ENCODE measurements around the gene CCKAR.
"Not testable (repeated sequence)": the region's sequence is repeated elsewhere in the genome, so short reads cannot be mapped to it uniquely, and the experiment has no call there.

Gene CCKAR

DNA sequence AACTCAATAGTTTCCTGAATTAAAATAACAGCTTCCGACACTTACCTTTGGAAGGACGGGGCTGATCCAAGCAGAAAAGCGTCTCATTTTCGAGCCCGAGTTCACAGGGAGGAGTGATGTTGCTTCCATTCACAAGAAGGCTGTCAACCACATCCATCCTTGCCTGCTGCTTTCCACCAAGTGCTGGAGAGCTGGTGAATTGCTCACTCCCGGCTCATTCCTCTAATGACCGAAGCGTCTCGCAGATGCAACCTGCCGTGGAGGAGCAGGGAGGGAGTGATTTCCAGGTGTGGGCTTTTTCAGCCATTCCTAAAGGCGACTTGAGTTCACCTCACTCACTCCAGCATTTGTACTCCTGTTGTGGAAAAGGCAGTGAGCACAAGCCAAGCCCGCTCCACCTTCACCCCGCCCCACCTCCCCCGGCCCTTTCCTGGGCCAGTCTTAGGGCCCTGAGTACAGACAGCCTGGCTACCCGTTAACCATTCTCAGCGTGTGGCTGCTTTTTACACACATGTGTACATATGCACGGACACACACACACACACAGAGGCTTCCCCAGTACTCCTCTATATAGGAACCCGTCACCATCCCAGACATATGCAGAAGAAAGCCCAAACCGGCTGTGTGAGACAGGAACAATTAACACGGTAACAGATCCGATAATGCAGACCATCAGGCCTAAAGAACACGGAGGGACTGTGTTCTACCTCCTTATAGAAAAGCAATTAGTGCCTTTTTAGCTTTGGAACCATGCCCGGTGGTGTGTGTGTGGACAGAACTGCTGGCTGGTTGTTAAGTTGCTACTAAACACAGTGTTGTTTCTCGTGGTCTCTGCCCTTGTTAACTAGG is at the start of gene CCKAR:
CCKAR (minus strand) TSS at position 374 of the 849 bp plus-strand sequence; CDS start at position 157, 217 bp downstream.
- DNase-seq: no peak

- DNase-seq: no peak
Measured at GRCh38 chr4:26533685-26534084, 43.4 kb upstream of the CCKAR start.

DNA sequence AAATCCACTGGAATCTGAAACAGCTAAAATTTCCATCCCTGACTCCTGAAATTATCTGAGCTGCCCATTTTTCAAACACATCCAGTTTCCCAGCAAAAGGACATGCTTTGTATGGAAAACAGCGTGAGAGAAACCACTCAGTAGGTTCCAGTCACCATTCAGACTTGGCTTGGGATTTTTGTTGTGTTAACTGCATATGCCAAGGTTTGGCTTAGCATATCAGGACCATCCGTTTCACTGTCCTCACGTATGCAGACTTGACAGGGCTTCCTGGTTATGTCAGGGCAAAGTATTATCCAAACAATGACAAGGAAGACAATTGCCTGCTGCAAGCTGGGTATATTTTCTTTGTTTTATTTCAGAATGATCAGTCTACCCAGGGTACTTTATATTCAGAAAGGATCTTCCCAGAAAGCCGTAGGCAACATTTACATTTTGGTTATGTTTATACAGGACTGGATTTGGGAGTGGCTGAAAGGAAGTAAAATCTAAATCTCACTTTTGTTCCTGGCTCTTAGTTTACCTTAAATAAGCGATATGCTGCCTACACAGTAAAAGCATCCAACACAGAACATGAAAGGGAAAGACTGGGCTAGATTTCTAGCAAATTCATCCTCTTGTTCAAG is 41.3 kb upstream of the CCKAR start:
- DNase-seq: no peak

DNA sequence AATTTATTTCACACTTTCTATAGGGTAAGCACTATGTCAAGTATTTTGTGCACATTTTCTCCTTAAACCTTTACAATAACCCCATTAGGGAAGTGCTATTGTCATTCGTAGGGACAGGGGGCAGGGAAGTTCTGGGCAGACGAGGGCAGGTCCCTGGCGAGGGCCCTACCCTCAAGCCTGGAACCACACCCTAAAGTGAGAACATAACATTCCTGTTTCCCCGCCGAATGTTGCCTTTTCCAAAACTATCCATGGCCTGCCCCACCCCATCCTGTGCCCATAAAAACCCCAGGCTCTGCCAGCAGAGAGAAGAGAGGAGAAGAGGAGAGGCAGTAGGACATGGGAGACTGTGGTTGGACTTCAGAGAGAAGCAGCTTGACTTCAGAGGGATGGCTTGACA is 39.8 kb upstream of the CCKAR start:
- DNase-seq: no peak

DNA sequence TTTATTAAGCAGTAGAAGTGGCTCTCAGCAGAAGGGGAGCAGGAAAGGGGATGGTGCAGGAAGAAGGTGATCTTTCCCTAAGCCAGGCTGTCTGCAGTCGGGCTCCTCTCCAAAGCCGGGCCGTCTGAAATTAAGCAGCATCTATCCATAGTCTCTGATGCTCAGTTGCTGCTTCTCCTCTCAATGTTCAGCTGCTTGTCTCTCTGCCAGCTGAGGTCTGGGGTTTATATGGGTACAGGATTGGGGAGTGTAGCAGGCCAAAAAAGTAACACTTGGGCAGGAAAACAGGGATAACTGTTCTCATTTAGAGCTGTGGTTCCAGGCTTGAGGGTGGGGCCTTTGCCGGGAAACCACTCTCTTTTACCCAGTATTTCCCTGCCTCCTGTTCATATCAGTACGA is 39.2 kb upstream of the CCKAR start:
- no peak for DNase-seq

DNA sequence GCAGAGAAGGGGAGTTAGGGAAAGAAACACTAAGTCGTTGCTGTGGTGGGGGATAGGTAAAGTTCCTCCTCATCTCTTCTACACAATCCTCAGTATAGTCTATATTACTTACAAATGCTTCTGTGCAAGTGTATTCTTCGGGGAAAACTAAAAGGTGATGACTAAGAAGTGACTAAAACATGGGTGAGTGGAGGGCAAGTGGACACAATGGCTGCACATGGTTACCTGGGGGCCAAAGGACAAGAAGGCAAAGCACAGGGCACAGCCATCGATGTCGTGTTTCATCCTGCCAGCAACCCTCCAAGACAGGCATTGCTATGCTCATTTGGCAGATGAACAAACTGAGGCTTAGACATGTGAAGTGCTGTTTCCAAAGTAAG is 35.5 kb upstream of the CCKAR start:
- no peak for DNase-seq

- DNase-seq: no peak
Measured at GRCh38 chr4:26525136-26525770, 35.0 kb upstream of the CCKAR start.

DNA sequence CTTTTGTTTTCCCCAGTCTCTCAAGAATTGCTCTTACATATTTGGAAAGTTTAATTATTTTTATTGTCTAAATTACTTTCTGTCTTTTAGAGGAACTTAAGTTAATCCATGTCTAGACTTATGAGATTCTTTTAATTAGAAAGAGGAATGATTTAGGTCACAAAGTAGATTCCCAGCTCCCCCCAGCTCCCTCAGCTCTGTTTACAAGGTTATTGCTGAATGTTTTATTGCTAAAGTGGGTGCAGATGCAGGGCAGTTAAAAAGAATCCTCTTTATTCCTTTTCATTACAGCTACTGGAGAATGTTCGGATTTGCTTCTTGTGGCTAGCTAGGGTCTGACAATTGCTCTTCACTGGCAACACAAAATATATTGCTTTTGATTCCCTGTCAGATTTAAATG is 33.7 kb upstream of the CCKAR start:
- no peak for DNase-seq

- DNase-seq: no peak
Measured at GRCh38 chr4:26522478-26522877, 32.2 kb upstream of the CCKAR start.

DNA sequence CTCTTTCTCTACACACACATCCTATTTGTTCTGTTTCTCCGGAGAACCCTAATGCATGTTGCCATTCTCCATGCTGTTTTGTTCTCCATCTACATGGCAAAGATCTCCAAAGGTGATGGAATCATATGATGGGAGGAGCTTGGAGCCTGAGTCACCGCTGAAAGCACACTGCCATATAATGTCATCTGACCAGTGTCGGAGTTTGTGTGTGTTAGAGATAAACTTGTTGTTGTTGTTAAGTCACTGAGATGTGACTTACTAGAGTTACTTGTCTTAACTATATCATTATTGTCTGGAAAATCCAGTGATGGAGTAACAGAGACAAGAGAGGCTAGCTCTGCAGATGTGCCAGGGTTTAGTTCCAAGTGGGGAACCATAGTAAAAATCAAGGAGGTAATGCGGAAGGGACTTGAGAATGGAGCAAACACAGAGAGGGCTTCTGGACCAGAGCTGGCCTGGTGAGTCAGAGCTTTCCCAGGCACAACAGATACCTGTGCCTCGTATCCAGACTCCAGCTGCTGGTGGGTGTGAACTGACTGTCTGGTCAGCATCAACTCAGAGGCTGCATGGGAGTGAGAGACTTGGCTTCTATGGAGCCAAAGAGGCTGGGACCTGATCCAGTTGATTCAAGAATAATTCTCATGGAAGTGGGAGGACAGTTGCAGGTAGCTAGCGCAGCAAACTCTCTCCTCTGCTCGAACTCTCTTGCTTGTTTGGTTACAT is 30.6 kb upstream of the CCKAR start:
- DNase-seq: no peak

DNA sequence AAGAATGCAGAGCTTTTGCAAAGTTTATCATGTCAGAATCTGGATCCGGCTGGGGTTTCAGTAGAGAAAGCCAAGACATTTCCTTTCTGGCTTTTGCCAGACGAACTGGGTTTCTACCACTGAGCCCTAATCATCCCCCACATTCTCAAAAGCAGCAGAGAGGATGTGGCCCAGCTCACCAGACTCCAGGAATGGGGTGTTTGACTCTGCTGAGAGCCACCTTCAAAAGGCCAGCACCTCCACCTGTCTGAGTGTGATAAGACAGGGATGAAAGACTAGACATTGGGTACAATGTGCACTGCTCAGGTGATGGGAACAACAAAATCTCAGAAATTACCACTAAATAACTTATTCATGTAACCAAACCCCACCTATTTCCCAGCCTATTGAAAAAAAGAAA is 25.7 kb upstream of the CCKAR start:
- no peak for DNase-seq

DNA sequence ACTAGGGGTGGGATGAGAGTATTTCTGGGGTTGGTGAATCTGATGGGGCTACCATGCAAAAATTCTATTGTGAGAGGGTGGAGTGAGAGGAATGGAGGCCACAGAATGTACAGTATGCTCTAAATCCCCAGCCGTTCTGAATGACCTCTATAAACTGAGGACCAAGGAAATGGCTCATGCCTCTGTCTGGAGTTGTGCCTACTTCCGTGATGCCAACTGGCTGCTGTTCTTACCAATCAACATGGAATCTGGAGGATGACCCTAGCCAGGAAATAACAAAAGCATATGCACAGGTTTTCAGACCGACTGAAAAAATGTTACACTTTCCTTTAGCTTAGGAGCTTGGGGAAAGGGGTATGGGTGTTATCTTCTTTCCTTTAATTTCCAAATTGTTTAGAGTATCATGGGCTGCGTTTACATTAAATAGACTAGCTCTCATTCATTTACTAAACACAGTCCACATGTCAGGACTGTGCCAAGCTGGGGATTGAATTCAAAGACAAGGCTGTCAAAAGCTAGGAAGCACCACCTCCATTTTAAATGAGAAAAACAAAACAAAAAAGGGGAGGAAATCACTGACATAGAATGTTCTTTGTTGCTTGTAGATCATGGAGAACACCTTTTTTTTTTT is 20.2 kb upstream of the CCKAR start:
- DNase-seq: no peak

DNA sequence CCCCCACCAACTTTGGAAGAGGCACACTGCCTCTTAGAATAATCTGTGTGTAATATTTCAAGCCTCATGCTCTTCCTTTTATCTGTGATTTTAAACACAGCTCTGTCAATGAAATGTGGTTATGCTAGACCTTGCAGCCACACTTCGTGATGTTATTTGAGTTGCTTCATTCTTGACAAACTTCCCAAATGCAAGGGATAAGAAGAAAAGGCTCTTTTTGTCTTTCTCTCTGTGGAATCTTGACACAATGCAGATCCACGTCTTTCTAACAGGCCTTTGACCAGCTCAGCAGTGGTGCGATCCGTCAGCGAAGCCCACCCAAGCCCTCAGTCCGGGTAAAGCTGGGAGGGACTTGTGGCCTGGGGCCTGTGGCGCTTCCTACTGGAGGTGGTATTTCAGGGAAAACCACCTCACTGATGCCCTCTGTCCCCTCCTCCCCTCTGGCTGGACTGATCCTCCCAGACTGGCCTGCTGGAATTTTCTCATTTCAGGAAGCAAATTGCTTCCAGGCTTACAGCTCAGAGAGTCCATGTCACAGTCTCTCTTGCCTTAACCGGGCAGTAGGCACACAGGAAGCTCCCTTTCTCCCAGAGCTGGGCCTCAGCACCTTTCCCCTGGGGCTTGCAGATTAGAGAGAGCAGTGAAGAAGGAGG is 19.5 kb upstream of the CCKAR start:
- DNase-seq: no peak

GRCh38 chr4:26507286-26507685 is 17.0 kb upstream of the CCKAR start:
- DNase-seq: no peak

DNA sequence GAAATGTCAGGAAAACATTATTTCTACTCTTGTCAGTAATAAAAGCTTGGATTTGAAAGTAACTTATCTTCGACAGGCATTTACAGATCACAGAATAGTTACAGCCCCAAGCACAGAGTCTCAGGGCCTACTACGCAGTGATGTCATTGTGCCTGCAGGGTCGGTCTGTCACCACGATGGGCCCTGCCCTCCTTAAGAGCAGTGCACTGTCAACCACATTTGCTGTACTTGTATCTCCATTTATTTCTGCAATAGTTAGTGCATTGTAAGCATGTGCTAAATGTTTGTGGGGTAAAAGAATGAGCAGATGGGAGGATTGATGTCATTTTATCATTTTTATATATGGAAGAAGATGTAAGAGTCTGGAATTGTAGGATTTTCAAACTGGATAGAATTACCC is 13.6 kb upstream of the CCKAR start:
- no peak for DNase-seq

GRCh38 chr4:26503427-26503826 is 13.1 kb upstream of the CCKAR start:
- DNase-seq: no peak

DNA sequence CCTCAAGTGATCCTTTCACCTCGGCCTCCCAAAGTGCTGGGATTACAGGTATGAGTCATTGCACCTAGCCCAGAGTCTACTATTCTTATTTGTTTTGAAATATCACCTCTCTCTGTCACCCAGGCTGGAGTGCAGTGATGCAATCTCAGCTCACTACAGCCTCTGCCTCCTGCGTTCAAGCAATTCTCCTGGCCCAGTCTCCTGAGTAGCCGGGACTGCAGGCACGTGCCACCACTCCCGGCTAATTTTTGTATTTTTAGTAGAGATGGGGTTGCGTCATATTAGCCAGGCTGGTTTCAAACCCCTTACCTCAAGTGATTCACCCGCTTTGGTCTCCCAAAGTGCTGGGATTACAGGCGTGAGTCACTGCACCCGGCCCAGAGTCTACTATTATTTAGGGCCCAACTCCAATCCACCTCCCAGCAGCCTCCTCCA is 10.3 kb upstream of the CCKAR start:
- DNase-seq: not testable (repeated sequence)

GRCh38 chr4:26496207-26496783 is 6.0 kb upstream of the CCKAR start:
- DNase-seq: no peak

GRCh38 chr4:26493461-26493860 is 3.2 kb upstream of the CCKAR start:
- DNase-seq: no peak

- DNase-seq: no peak
Measured at GRCh38 chr4:26491449-26492170, 1.3 kb upstream of the CCKAR start.

GRCh38 chr4:26490960-26491284 is 638 bp upstream of the CCKAR start:
- DNase-seq: no peak

All from CD4-positive, alpha-beta T cell treated with Interleukin-21 for 1 hour (primary cell).